K562 (cell line): ENCODE results near the gene KLK14. TPM values are rescaled to one million over a fixed set of nuclear protein-coding genes. Genes with fewer than 3 reads are reported as not detected.

Experiments
- ATAC-seq: fragments of 200-7000 bp; cut with Tn5 transposase; 3 replicates; pipeline ENCODE4 v1.9.1; 2020; ENCODE audit warnings: moderate library complexity
- BruUV-seq: library from RNA; stranded (reverse); fragments of 400-500 nt; replicated peaks from 2 replicates; lab custom pipeline; 2021; lab: Mats Ljungman, UMichigan
- CTCF ChIA-PET: fragments of 300-600 bp; formaldehyde crosslinking; extraction: SDS; loops from one replicate; lab custom pipeline; 2021; ENCODE audit warnings: low intra/inter-chr PET ratio; lab: Yijun Ruan, JAX
- POLR2A ChIA-PET: fragments of 300-600, 350-650 bp; sonication (Branson Sonifier 250); formaldehyde crosslinking; extraction: SDS; loops from one replicate; lab custom pipeline; 2021; ENCODE audit warnings: antibody characterized with exemption, inconsistent platforms; lab: Yijun Ruan, JAX
- DNase-seq, 4 experiments: peaks; one replicate each; pipeline versions ENCODE4 v3.0.0 to v3.0.0-alpha.2; 2011 to 2018; ENCODE audit warnings: low spot score in 3 of 4, mixed read lengths in 3 of 4; ENCODE audit errors: extremely low read depth in 1 of 4
- FAIRE-seq: peaks from 2 replicates; lab custom pipeline; 2011; peaks lifted over from hg19 to GRCh38; lab: Jason Lieb, UNC
- H2AFZ ChIP-seq: 2 replicates; pipeline ENCODE4 v1.6.0; 2011; ENCODE audit warnings: low read depth, low read length, control low read depth, inconsistent platforms
- H3K27ac ChIP-seq: fragments of 200-600 bp; 3 replicates; pipeline ENCODE4 v1.8.0; 2011; ENCODE audit warnings: low read depth, mild to moderate bottlenecking, control low read depth, inconsistent platforms, low read length, moderate library complexity, mixed read lengths; ENCODE audit errors: extremely low read depth
- H3K27me3 ChIP-seq, 2 experiments: fragments of 300-600 bp in 1 of 2; 2 replicates in 1 of 2; 3 replicates in 1 of 2; pipeline versions ENCODE4 v1.6.0 to v1.8.0; 2011; ENCODE audit warnings: inconsistent platforms in 2 of 2, low read length in 2 of 2, mild to moderate bottlenecking in 1 of 2, mixed read lengths in 1 of 2, moderate library complexity in 1 of 2; ENCODE audit not compliant: control insufficient read depth in 2 of 2, insufficient read depth in 2 of 2
- H3K36me3 ChIP-seq: fragments of 300-600 bp; 3 replicates; pipeline ENCODE4 v1.8.0; 2011; ENCODE audit warnings: mild to moderate bottlenecking, low read length, inconsistent platforms; ENCODE audit not compliant: control insufficient read depth, insufficient read depth
- H3K4me1 ChIP-seq, 2 experiments: fragments of 200-600 bp in 1 of 2; replicated peaks in 1 of 2; 2 replicates in 1 of 2; 3 replicates in 1 of 2; pipeline versions ENCODE4 v1.5.1 to v1.8.0; 2011; ENCODE audit warnings: inconsistent platforms in 2 of 2, low read length in 2 of 2, mild to moderate bottlenecking in 1 of 2, mixed read lengths in 1 of 2, moderate library complexity in 1 of 2; ENCODE audit not compliant: control insufficient read depth in 2 of 2, insufficient read depth in 2 of 2
- H3K4me2 ChIP-seq: 2 replicates; pipeline ENCODE4 v1.6.1; 2011; ENCODE audit warnings: low read length, control low read depth, inconsistent platforms, mixed read lengths; ENCODE audit not compliant: insufficient read depth
- H3K4me3 ChIP-seq: fragments of 200-600 bp; sonication (generic), shearing (Covaris generic); 2 replicates; pipeline ENCODE4 v1.5.1; 2016; ENCODE audit warnings: control low read depth, inconsistent platforms
- H3K79me2 ChIP-seq: fragments of 200-600 bp; 3 replicates; pipeline ENCODE4 v1.8.0; 2011; ENCODE audit warnings: low read length, inconsistent platforms; ENCODE audit not compliant: control insufficient read depth, insufficient read depth
- H3K9ac ChIP-seq, 2 experiments: 2 replicates each; pipeline versions ENCODE4 v1.6.0 to v1.6.1; 2011; ENCODE audit warnings: low read depth in 2 of 2, low read length in 2 of 2, control low read depth in 1 of 2, inconsistent platforms in 1 of 2, mild to moderate bottlenecking in 1 of 2, mixed read lengths in 1 of 2; ENCODE audit not compliant: insufficient read depth in 1 of 2
- H3K9me1 ChIP-seq: one replicate; pipeline ENCODE4 v1.6.0; 2011; ENCODE audit warnings: inconsistent platforms, mild to moderate bottlenecking, low read length, moderate library complexity; ENCODE audit not compliant: control insufficient read depth, insufficient read depth
- H3K9me3 ChIP-seq: replicated peaks from 2 replicates; pipeline ENCODE4 v1.5.1; 2011; ENCODE audit warnings: low read depth, low read length, inconsistent platforms; ENCODE audit not compliant: control insufficient read depth, insufficient read depth
- H4K20me1 ChIP-seq: replicated peaks from 2 replicates; pipeline ENCODE4 v1.6.1; 2011; ENCODE audit warnings: low read length, inconsistent platforms, mixed read lengths; ENCODE audit not compliant: control insufficient read depth, insufficient read depth
- C11orf30 ChIP-seq: fragments of 450-650 bp; IDR thresholded peaks from 2 replicates; pipeline ENCODE4 v1.6.1; 2016; ENCODE audit warnings: low read depth, mild to moderate bottlenecking
- KHSRP ChIP-seq: fragments of 450-650 bp; IDR thresholded peaks from 2 replicates; pipeline ENCODE4 v1.6.1; 2017
- MAFF ChIP-seq: IDR thresholded peaks from 2 replicates; pipeline ENCODE4 v1.6.1; 2012; ENCODE audit warnings: low read length, improper control_type of control experiment
- MAFG ChIP-seq: fragments of 450-650 bp; conservative IDR thresholded peaks from 2 replicates; pipeline ENCODE4 v1.6.1; 2016; ENCODE audit warnings: missing genetic modification characterization, missing compliant biosample characterization
- MAFK ChIP-seq: IDR thresholded peaks from 2 replicates; pipeline ENCODE4 v1.6.1; 2011; ENCODE audit warnings: low read length, improper control_type of control experiment
- NFRKB ChIP-seq: fragments of 450-650 bp; IDR thresholded peaks from 2 replicates; pipeline ENCODE4 v1.6.1; 2016; ENCODE audit warnings: low read depth
- NUFIP1 ChIP-seq: fragments of 450-650 bp; IDR thresholded peaks from 2 replicates; pipeline ENCODE4 v1.6.1; 2018; ENCODE audit not compliant: partially characterized antibody
- XRCC5 ChIP-seq: fragments of 200-400 bp; formaldehyde crosslinking; IDR thresholded peaks from 2 replicates; pipeline ENCODE4 v1.6.1; 2017; ENCODE audit warnings: low read depth, mild to moderate bottlenecking, low read length
- ZNF143 ChIP-seq: sonication (generic); formaldehyde crosslinking; IDR thresholded peaks from 2 replicates; pipeline ENCODE4 v1.9.0; 2022; ENCODE audit warnings: mild to moderate bottlenecking, missing genetic modification reagents
- ZNF274 ChIP-seq: IDR thresholded peaks from 2 replicates; pipeline ENCODE4 v1.6.1; 2011; ENCODE audit warnings: low read depth, mild to moderate bottlenecking, low read length, moderate library complexity, borderline replicate concordance
- ZNF316 ChIP-seq: fragments of 450-650 bp; IDR thresholded peaks from 2 replicates; pipeline ENCODE4 v1.6.1; 2016
- WGBS: fragments of 100-300 bp; shearing (Covaris generic); methylation state at CpG from one replicate; pipeline ENCODE4 v1.1.6; 2016; ENCODE audit warnings: low coverage, mixed read lengths; ENCODE audit not compliant: insufficient coverage; ENCODE audit errors: missing lambda C conversion rate; 5-methylcytosine and 5-hydroxymethylcytosine counted together
- in situ Hi-C: fragments of 300-500 bp; cut with MboI; formaldehyde crosslinking; loops from 4 replicates; pipeline ENCODE4 v1.15.0; 2018; ENCODE audit warnings: inconsistent platforms, mixed read lengths
- intact Hi-C: fragments of 100-400 bp; cut with micrococcal nuclease; formaldehyde crosslinking; loops from 2 replicates; pipeline ENCODE4 v1.14.2; 2022
- polyA plus RNA-seq, 8 experiments: library from polyadenylated mRNA; depleted of rRNA in 4 of 8; stranded (reverse) in 5 of 8; unstranded in 3 of 8; fragments of >200 nt; fragmentation: Nextera tagmentation in 2 of 8; fragmentation: Illumina TruSeq in 1 of 8; extraction: Ambion mirVana in 2 of 8; extraction: Trizol in 1 of 8; gene quantifications; 2 replicates each; pipeline versions ENCODE4 v1.2.1 to v1.2.3, GENCODE V29; 2011 to 2014; ENCODE audit warnings: inconsistent platforms in 1 of 8, missing spikeins in 1 of 8
- total RNA-seq, 7 experiments: library from RNA; depleted of rRNA in 6 of 7; stranded (reverse); fragments of >200 nt in 6 of 7; fragmentation: Illumina TruSeq in 2 of 7; extraction: Trizol in 2 of 7; gene quantifications; 2 replicates each; pipeline versions ENCODE4 v1.2.1 to v1.2.3, GENCODE V29; 2011 to 2021; ENCODE audit warnings: low replicate concordance in 1 of 7

Gene KLK14
- total and polyA plus RNA-seq, 9 of the 15 experiments (the other 6 are each of a cell fraction or from before 2014, with no cell fraction given): not detected

DNA sequence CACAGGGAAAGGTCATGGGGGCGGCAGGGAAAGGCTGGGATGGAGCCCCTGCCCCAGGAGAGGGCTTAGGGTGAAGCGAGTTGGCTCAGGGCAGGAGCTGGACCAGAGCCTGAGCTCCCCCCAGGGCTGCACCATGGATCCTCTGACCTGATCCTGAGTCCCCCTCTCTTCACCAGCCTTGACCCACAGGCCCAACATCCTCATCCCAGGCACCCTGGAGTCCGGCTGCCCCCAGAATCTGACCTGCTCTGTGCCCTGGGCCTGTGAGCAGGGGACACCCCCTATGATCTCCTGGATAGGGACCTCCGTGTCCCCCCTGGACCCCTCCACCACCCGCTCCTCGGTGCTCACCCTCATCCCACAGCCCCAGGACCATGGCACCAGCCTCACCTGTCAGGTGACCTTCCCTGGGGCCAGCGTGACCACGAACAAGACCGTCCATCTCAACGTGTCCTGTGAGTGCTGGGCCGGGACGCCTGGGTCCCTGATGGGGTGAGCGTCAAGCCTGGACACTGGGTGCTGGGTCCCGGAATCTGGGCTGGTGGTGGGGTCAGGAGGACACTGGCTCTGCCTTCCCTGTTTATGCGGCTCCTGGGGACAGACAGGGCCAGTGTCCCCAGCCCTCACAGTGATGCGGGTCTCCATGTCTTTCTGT lies 42.9 kb upstream of the KLK14 start:
- H3K9me3 ChIP-seq: no peaks in the 10 kb centered on the region
- intact Hi-C loops: no loop called here
- ChIA-PET CTCF (interaction anchor here (0.6 kb wide), 1 partner anchor 260 kb away, joined by 3 read pairs; no protein-coding TSS in a partner anchor), POLR2A (no interaction called here)
- no peak overlapping the region for H3K4me2 ChIP-seq
- no peaks in the 10 kb centered on the region for H3K79me2 ChIP-seq
- WGBS: 31% methylated on average over 14 of the region's 16 CpGs
- in situ Hi-C loops: no loop called here
- H3K9ac ChIP-seq: no peak overlapping the region
- ATAC-seq (no peak), DNase-seq (no peak), FAIRE-seq (no peak)
- no peaks in the 10 kb centered on the region for H3K36me3 ChIP-seq
- peaks cover 3 to 34% of the 10 kb centered on the region in 2 experiments; a peak in 2 of 5 replicates for H3K27me3 ChIP-seq
- H3K9me1 ChIP-seq: no peaks in the 10 kb centered on the region
- peaks cover 34 to 35% of the 10 kb centered on the region in 2 experiments for H3K4me1 ChIP-seq
- TF ChIP-seq NFRKB (no peak), NUFIP1 (no peak), XRCC5 (no peak), ZNF143 (CRISPR knock-in tag) (no peak)
- H3K27ac ChIP-seq: no peak overlapping the region
- no peak overlapping the region for H3K4me3 ChIP-seq
- H4K20me1 ChIP-seq: no peaks in the 10 kb centered on the region
- H2AFZ ChIP-seq: no peak overlapping the region
- no TSS peak for BruUV-seq

GRCh38 chr19:51124729-51125128 lies 42.0 kb upstream of the KLK14 start, which contains the start of gene SIGLEC9:
TSS of gene SIGLEC9 (plus strand) at chr19:51124906. CDS start at chr19:51124975, 69 bp downstream.
- WGBS: 31% methylated on average over 12 of the region's 14 CpGs
- Histone ChIP-seq H3K79me2 (no peaks in the 10 kb centered on the region), H3K9ac (no peak within 1 kb of the TSS; a peak in 1 of 4 replicates), H3K4me1 (peaks cover 34 to 35% of the 10 kb centered on the region in 2 experiments), H2AFZ (peak within 1 kb of the TSS; percentile 52; the same call in 1 of the 2 replicates), H3K27me3 (peaks cover under 1 to 34% of the 10 kb centered on the region in 2 experiments; a peak in 2 of 5 replicates), H3K4me3 (no peak within 1 kb of the TSS), H4K20me1 (no peaks in the 10 kb centered on the region), H3K27ac (no peak within 1 kb of the TSS), H3K9me3 (no peaks in the 10 kb centered on the region), H3K9me1 (no peaks in the 10 kb centered on the region), H3K36me3 (no peaks in the 10 kb centered on the region), H3K4me2 (no peak within 1 kb of the TSS)
- no peak for FAIRE-seq
- ChIA-PET POLR2A (interaction anchor here (0.6 kb wide), 1 partner anchor 16 kb away, joined by 4 read pairs; the partner anchor contains the start of gene CTU1), CTCF (no interaction called here)
- no peak for ATAC-seq
- intact Hi-C loops: no loop called here
- in situ Hi-C loops: no loop called here
- TF ChIP-seq ZNF274: no peak
- peak; percentile 91 for TF ChIP-seq ZNF316
- TF ChIP-seq MAFK: peak; percentile 79
- TF ChIP-seq MAFG (tag): peak; percentile 83
- TF ChIP-seq C11orf30: peak; percentile 89
- TF ChIP-seq MAFF: peak; percentile 41; the same call in 1 of the 2 replicates
- no peak for TF ChIP-seq KHSRP
- BruUV-seq: no TSS peak
- no peak for DNase-seq
